HG02981 (cell line): ENCODE results near the gene PCDH9.

ENCODE experiments used
- ATAC-seq: cut with Tn5 transposase; IDR thresholded peaks from one replicate; pipeline ENCODE4 v1.9.1; 2021; ENCODE audit warnings: mild to moderate bottlenecking, moderate library complexity; ENCODE audit not compliant: unreplicated experiment

The PCDH9 gene

DNA sequence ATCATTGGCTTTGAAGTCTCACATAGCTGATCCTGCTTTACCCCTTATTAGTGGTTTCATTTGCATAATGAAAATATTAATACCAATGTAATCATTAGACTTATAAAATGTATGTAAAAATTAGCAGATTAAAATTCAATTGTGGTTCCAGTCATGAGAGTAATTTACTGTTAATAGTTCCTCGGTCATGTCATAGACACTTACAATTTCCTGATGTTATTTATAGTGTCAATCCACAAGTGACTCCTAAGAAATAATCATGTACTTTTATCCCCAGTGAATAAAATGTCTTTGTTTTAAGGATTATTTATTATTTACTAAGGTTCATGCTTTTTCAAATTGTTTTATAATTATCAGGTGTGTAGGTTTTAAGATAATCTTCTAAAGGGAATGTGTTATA, 138.5 kb downstream of the PCDH9 start:
- no peak for ATAC-seq

- ATAC-seq = no peak
These were observed 139.3 kb downstream of the PCDH9 start for GRCh38 chr13:67090856-67091255.

DNA sequence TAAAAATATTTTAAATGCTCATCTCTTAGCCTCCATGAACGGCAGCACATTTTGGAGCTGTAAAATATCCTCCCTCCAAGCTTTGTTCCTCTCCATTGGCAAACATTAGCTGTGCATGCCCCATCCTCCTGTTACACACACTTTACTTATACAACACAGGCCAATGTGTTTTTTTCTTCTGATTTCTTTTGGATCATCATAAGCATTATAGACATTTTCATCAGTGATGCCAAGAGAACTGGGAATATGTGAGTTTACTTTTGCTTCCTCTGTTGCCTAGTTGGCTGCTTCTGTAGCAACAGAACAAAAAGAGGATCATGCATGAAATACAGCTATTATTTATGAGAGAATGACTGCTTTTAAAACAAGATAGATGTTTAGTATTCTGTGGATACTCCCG, 142.6 kb downstream of the PCDH9 start:
- no peak for ATAC-seq

- ATAC-seq = no peak
These were observed 143.9 kb downstream of the PCDH9 start for GRCh38 chr13:67086260-67086659.

- no peak for ATAC-seq
These were observed 146.1 kb downstream of the PCDH9 start for GRCh38 chr13:67084066-67084465.

GRCh38 chr13:67083519-67083918, 146.6 kb downstream of the PCDH9 start:
- no peak for ATAC-seq

- no peak for ATAC-seq
These were observed 149.8 kb downstream of the PCDH9 start for GRCh38 chr13:67080351-67080750.

GRCh38 chr13:67078062-67078461, 152.1 kb downstream of the PCDH9 start:
- ATAC-seq = no peak

- ATAC-seq = no peak
These were observed 153.0 kb downstream of the PCDH9 start for GRCh38 chr13:67077132-67077531.

DNA sequence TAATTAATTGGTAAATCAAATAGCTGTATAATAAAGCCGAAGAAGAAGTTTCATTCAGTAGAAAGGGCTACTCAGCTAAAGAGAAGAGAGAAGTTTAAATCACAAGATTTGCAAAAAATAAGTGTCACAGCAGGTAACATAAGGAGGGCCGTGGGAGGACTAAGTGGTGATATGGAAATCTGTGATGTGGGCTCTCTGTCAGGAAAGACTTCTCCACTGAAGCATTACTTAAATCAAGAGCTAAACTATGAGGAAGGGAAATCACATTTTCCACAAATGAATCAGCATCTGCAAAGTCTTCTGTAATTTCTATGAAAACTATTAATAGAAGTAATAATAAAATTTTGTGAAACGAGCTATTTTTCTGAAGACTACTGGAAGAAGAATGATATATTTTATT, 153.8 kb downstream of the PCDH9 start:
- no peak for ATAC-seq

GRCh38 chr13:67075239-67075638, 154.9 kb downstream of the PCDH9 start:
- no peak for ATAC-seq

DNA sequence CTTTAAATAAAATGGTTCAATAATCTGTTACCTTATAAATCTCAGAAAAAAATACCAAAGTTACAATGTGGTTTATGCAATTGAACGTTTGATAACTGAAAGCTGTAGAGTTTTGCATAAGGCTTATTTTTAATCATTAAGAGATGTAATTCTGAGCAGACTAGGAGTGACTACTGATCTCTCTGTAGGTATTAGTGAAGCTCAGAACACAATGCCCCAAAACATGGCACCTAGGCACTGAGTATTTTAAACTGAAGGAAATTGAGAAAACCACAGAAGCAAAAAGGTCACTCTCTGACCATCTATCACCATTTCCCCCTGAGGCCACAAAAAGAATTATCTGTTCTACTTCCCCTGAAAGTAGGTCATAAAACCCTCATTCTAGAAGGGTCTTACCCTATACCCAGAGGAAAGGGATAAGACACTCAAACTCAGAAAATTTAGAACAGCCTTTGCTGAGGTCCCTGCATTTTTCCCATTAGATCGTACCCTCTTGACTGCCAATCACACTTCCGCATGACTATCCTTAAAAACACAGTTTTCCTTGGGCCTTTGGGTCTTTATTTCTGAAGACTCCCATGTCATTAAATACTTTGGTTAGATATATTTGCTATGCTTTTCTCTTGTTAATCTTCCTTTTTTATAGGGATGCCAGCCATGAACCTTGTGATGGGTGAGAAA, 158.1 kb downstream of the PCDH9 start:
- ATAC-seq = no peak

DNA sequence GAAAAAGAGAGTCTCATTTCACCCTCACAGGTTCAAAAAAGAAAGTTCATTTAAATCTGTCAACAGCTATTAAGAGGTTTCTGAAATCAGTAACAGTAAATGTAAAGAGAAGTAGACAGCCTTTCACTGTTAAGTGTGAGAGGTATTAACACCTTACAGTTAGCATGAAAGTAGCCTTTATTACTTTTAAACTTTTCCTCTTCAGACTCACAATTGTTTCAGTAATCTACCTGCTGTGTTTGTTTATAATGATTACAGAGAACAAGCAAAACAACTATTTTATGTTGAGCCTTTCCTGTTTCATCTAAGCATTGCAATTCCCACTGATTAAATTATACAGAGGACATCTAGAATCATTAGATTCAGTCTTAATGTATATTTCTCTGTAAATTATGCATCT, 159.8 kb downstream of the PCDH9 start:
- ATAC-seq = no peak

- ATAC-seq = no peak
These were observed 160.9 kb downstream of the PCDH9 start for GRCh38 chr13:67069117-67069767.

- no peak for ATAC-seq
These were observed 165.2 kb downstream of the PCDH9 start for GRCh38 chr13:67064920-67065319.

- ATAC-seq = no peak
These were observed 167.1 kb downstream of the PCDH9 start for GRCh38 chr13:67063036-67063435.

DNA sequence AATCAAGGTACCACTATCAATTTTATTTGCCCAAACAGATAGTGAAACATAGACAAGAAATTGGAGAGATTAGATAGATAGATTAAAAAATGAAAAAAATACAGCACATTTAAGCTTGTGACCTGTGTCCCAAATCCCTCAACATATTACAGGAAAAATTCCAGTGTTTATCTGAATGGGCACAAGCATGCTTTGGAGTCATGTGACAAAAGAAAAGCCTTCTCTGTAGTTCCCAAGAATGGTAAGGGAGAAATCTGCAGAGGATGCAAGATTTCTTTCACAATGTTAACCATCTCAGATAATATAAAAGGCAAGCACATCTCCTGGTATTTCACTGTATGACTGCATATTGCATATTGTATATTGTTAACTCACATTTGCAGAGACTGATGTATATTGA, 168.0 kb downstream of the PCDH9 start:
- no peak for ATAC-seq

DNA sequence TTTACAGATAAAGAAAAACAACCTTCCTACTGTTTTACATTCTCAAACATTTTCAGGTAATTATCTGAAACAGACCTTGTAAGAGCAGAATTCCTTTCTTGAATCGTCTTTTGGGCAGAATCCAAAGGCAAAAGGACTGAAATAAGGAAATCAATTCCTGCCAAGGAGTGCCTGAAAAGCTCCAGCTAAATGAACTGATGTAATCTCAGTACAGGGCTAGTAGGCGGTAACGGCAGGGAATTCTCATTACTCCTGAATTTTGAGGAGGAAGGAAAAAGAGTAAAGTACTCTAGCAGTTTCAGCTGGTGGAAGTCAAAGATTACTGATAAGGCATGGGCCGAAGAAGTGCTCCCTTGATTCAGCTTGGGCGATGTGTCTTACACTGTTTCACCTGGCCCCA, 168.4 kb downstream of the PCDH9 start:
- no peak for ATAC-seq

- ATAC-seq = no peak
These were observed 177.3 kb downstream of the PCDH9 start for GRCh38 chr13:67052550-67053490.

GRCh38 chr13:67049744-67050143, 180.4 kb downstream of the PCDH9 start:
- no peak for ATAC-seq

GRCh38 chr13:67048821-67049150, 181.3 kb downstream of the PCDH9 start:
- no peak for ATAC-seq
